ENCODE results near the gene RBM15B. TPM values are rescaled to one million over a fixed set of nuclear protein-coding genes. Genes with fewer than 3 reads are reported as not detected.

Gene RBM15B
- total RNA-seq, 4 donors from 2014 or later = 24.8 to 42.6 (median 39.5) TPM

- intact Hi-C loops (cut with DNase I; ENCODE audit: low total_unique reads) = loop anchor here (10.0 kb wide), 2 partner anchors 305 to 405 kb away; no protein-coding TSS in a partner anchor
- H3K4me3 ChIP-seq (ENCODE audit: low read depth, poor library complexity, severe bottlenecking) = no peak overlapping the region
- TF ChIP-seq CTCF (IDR thresholded peaks at IDR 0.05) (no peak), POLR2A (IDR thresholded peaks at IDR 0.05) (no peak)
- peak in 1 of 2 donors; percentile 48 for DNase-seq (ENCODE audit: low spot score in 2 of 2)
- WGBS, 2 donors = 87 to 88% methylated on average over 7 to 8 of the region's 8 CpGs
Observed at GRCh38 chr3:51379746-51380455, 11.2 kb upstream of the RBM15B start.

GRCh38 chr3:51380601-51381332, 10.3 kb upstream of the RBM15B start:
- DNase-seq (ENCODE audit: low spot score in 2 of 2) = peak in 1 of 2 donors; percentile 78
- intact Hi-C loops (cut with DNase I; ENCODE audit: low total_unique reads) = loop anchor here (10.0 kb wide), 1 partner anchor 304 kb away; no protein-coding TSS in a partner anchor
- 89 to 91% methylated on average over 12 to 15 of the region's 15 CpGs for WGBS, 2 donors
- no peak overlapping the region for H3K4me3 ChIP-seq (ENCODE audit: low read depth, poor library complexity, severe bottlenecking)
- TF ChIP-seq CTCF (IDR thresholded peaks at IDR 0.05) (no peak), POLR2A (IDR thresholded peaks at IDR 0.05) (no peak)

DNA sequence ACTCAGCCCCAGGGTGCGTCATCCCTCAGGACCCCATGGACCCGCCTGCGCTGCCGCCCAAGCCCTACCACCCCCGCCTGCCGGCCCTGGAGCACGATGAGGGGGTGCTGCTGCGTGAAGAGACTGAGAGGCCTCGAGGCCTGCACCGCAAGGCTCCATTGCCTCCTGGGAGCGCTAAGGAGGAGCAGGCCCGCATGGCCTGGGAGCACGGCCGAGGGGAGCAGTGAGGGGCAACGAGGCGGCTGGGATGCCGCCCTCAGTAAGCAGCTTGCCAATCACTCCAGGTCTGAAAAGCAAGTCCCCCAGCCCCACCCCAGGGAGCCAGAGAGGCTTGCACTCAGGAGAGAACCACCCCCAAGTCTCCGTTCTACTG, 9.8 kb upstream of the RBM15B start:
- TF ChIP-seq POLR2A (IDR thresholded peaks at IDR 0.05) (no peak), CTCF (IDR thresholded peaks at IDR 0.05) (no peak)
- WGBS, 2 donors = 88 to 90% methylated on average over 18 of the region's 18 CpGs
- DNase-seq (ENCODE audit: low spot score in 2 of 2) = no peak
- intact Hi-C loops (cut with DNase I; ENCODE audit: low total_unique reads) = loop anchor here (10.0 kb wide), 1 partner anchor 303 kb away; no protein-coding TSS in a partner anchor
- no peak overlapping the region for H3K4me3 ChIP-seq (ENCODE audit: low read depth, poor library complexity, severe bottlenecking)

GRCh38 chr3:51382076-51382745, 8.9 kb upstream of the RBM15B start:
- DNase-seq (ENCODE audit: low spot score in 2 of 2) = peak in 1 of 2 donors; percentile 75
- no peak overlapping the region for H3K4me3 ChIP-seq (ENCODE audit: low read depth, poor library complexity, severe bottlenecking)
- TF ChIP-seq POLR2A (IDR thresholded peaks at IDR 0.05) (no peak), CTCF (IDR thresholded peaks at IDR 0.05) (no peak)
- 92 to 93% methylated on average over 4 of the region's 4 CpGs for WGBS, 2 donors
- intact Hi-C loops (cut with DNase I; ENCODE audit: low total_unique reads) = loop anchor here (10.0 kb wide), 1 partner anchor 303 kb away; no protein-coding TSS in a partner anchor

- WGBS, 2 donors = 88 to 90% methylated on average over 3 of the region's 3 CpGs
- intact Hi-C loops (cut with DNase I; ENCODE audit: low total_unique reads) = loop anchor here (10.0 kb wide), 1 partner anchor 302 kb away; no protein-coding TSS in a partner anchor
- TF ChIP-seq CTCF (IDR thresholded peaks at IDR 0.05) = no peak
- no peak for TF ChIP-seq POLR2A (IDR thresholded peaks at IDR 0.05)
- no peak overlapping the region for H3K4me3 ChIP-seq (ENCODE audit: low read depth, poor library complexity, severe bottlenecking)
- DNase-seq (ENCODE audit: low spot score in 2 of 2) = peak in 1 of 2 donors; percentile 59
Observed at GRCh38 chr3:51382947-51383578, 8.0 kb upstream of the RBM15B start.

All from lower leg skin (tissue), 4 donors.